Measurements from ENCODE around the gene SF3B5.
"Not testable (repeated sequence)": the region's sequence is repeated elsewhere in the genome, so short reads cannot be mapped to it uniquely, and the experiment has no call there.

Gene SF3B5

DNA sequence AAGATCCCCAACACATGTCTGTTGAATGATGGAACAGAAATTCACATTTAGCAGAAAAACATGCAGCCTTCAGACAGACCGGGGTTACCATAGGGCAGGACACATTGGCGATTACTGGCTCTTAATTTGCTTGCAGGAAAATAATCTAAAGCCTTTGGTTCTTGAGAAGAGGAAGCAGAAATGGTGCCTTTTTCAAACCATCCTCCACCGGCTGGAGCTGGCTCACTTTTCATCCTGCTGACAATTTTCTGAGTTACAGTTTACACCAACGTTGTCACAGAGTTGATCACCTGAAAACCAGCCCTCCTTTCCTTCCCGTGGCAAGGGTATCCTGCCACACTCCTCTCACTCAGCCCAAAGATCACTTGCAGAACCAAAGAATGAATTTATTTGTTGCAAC lies 32.6 kb downstream of the SF3B5 start:
- no peak for DNase-seq

DNA sequence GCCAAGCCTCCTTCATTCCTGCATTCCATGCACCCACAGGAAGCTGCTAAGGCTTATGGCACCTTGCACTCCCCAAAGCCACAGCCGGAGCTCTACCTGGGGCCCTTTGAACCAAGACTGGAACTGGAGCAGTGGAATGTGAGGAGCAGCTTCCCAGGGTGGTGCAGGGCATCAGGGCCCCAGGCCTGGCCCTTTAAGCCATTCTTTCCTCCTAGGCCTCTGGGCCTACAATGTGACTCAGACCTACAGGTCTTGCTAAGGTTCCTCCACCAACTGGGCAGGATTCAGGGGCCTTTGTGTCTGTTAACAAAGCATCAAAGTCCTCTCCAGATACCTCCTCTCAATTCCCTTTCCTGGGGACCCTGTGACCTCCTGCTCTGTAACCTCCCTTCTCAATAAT lies 36.2 kb downstream of the SF3B5 start:
- DNase-seq, result no peak

DNA sequence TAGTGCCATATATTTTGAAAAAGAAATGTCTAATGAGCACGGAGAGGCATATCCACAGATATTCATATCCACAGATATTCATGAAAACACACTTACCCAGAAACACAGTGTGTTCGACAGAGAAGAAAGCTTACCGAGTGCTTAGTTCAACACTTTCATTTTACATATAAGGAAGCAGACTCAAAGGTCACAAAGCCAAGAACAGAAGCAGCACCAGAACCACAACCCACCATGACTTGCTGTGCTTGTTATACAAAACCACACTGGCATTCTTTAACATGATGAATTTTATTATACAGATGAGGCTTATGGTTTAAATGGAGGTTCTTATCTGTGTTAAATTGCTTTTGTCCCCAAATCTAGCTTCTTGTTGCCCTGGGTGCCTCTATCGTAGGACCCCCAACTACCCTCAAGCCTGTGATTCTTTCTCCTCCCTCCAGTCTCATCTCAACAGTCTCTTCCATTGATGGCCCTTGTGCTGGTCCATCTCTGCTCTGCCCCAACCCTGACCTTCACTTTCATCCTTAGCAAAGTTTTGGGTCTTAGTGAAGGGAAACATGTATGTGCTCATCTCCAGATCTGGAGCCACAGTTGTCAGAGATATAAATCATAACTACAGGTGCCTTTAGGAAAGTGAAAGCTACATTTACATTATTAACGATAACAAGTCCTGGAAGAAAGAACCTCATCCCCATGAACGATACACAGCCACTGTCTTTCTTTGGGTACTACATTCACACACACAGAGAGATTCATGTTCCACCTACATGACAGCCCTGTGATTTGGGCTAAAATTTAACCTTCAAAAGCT lies 40.0 kb downstream of the SF3B5 start:
- no peak for DNase-seq

DNA sequence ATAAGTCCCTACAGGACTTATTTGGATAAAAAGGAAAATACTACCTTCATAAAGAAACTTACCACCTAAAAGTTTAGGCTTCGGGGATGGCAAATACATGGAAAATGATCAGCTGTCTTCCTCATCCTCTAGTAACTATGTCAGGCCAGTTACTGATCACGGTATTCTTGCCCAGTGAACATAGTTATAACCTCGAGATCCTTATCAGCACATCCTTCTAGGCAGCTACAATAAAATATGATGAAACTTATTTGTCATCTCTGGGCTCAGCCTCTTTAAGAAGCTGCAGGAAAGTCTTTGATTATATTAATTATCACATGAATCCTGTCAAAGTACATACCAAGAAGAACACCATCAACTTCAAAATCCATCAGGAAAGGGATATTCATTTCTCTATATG lies 41.8 kb downstream of the SF3B5 start:
- DNase-seq, result no peak

DNA sequence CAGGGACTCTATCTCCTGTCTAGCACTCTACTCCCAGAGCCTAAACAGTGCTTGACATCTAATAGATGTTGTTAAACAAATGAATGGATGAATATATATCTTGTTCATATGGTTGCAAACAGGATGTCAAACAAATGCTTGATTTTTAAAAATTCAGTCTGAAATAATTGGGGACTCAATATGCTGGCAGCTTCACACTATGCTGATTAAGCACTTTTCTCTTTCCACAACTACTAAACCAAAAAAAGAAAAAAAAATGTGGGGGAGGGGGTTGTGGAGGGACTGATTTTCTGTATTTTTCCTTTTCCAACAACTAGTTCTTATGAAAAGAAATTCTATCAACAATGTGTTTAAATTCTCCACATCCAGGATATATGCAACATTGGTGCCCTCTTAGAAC lies 42.9 kb downstream of the SF3B5 start:
- no peak for DNase-seq

DNA sequence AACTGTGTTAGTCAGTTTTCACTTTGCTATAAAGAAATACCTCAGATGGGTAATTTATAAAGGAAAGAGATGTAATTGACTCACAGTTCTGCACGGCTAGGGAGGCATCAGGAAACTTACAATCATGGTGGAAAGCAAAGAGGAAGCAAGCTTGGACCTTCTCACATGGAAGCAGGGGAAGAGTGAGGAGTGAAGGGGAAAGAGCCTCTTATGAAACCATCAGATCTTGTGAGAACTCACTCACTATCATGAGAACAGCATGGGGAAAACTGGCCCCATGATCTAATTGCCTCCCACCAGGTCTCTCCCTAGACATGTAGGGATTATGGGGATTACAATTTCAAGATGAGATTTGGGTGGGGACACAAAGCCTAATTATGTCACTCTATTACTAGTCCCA lies 46.0 kb downstream of the SF3B5 start:
- DNase-seq, result no peak

DNA sequence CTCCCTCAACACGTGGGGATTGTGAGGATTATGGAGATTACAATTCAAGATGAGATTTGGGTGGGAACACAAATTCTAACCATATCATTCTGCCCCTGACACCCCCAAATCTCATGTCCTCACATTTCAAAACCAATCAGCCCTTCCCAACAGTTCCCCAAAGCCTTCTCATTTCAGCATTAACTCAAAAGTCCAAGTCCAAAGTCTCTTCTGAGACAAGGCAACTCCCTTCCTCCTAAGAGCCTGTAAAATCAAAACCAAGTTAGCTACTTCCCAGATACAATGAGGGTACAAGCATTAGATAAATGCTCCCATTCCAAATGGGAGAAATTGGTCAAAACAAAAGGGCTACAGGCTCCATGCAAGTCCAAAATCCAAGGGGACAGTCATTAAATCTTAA lies 47.7 kb downstream of the SF3B5 start:
- DNase-seq, result no peak

DNA sequence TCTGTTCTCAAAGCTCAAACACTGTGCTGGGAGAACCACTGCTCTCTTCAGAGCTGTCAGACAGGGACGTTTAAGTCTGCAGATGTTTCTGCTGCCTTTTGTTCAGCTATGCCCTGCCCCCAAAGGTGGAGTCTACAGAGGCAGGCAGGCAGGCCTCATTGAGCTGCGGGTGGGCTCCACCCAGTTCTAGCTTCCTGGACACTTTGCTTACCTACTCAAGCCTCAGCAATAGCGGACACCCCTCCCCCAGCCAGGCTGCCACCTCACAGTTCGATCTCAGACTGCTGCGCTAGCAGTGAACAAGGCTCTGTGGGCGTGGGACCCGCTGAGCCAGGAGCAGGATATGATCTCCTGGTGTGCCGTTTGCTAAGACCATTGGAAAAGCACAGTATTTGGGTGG lies 48.7 kb downstream of the SF3B5 start:
- DNase-seq, result not testable (repeated sequence)

DNA sequence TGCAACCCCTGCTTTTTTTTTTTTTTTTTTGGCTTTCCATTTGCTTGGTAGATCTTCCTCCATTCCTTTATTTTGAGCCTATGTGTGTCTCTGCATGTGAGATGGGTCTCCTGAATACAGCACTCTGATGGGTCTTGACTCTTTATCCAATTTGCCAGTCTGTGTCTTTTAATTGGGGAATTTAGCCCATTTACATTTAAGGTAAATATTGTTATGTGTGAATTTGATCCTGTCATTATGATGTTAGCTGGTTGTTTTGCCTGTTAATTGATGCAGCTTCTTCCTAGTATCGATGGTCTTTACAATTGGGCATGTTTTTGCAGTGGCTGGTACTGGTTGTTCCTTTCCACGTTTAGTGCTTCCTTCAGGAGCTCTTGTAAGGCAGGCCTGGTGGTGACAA lies 50.4 kb downstream of the SF3B5 start:
- DNase-seq, result not testable (repeated sequence)

Data from NCI-H1436 (cell line).